WTC11 (cell line): ENCODE results near the gene SLC19A3. TPM values are rescaled to one million over a fixed set of nuclear protein-coding genes. Genes with fewer than 3 reads are reported as not detected.
A peak's percentile ranks its signal among the peaks of the same experiment; 100 is the strongest.

Source experiments
- ATAC-seq: fragments of 200-7000 bp; cut with Tn5 transposase; 2 replicates; pipeline ENCODE4 v1.10.0; 2021; ENCODE audit warnings: mild to moderate bottlenecking, moderate library complexity
- Bru-seq: library from RNA; stranded (reverse); fragments of 400-500 nt; gene quantifications from one replicate; lab custom pipeline; 2021; lab: Mats Ljungman, UMichigan
- CTCF ChIA-PET: fragments of 300-600 bp; sonication (Branson Sonifier 250); formaldehyde crosslinking; loops from one replicate; lab custom pipeline; 2021; ENCODE audit warnings: antibody characterized with exemption; lab: Charles Lee
- POLR2A ChIA-PET: fragments of 350-600 bp; sonication (Branson Sonifier 250); formaldehyde crosslinking; loops from one replicate; lab custom pipeline; 2021; ENCODE audit warnings: antibody characterized with exemption; lab: Charles Lee
- DNase-seq: peaks from one replicate; pipeline ENCODE4 v3.0.0; 2021; ENCODE audit warnings: low spot score
- H3K27ac Mint-ChIP-seq: 2 replicates; pipeline ENCODE4 v1.8.0; 2021; ENCODE audit warnings: mixed read lengths
- H3K27me3 Mint-ChIP-seq: 2 replicates; pipeline ENCODE4 v1.8.0; 2021; ENCODE audit warnings: low read depth, mild to moderate bottlenecking, moderate library complexity, mixed read lengths
- H3K36me3 Mint-ChIP-seq: 2 replicates; pipeline ENCODE4 v1.8.0; 2021; ENCODE audit warnings: mixed read lengths
- H3K4me1 Mint-ChIP-seq: 2 replicates; pipeline ENCODE4 v1.8.0; 2022; ENCODE audit warnings: mixed read lengths
- H3K4me3 Mint-ChIP-seq: 2 replicates; pipeline ENCODE4 v1.8.0; 2021; ENCODE audit warnings: mild to moderate bottlenecking, moderate library complexity, mixed read lengths
- H3K9me3 Mint-ChIP-seq: 2 replicates; pipeline ENCODE4 v1.8.0; 2021; ENCODE audit warnings: mixed read lengths
- AR ChIP-seq: fragments of 250-450 bp; sonication (Bioruptor Pico); IDR thresholded peaks from 2 replicates; pipeline ENCODE4 v1.9.0; 2021; ENCODE audit warnings: mild to moderate bottlenecking
- CTCF ChIP-seq: fragments of 200-600 bp; IDR thresholded peaks from 2 replicates; pipeline ENCODE4 v1.8.0; 2022; ENCODE audit warnings: antibody characterized with exemption
- E2F1 ChIP-seq: sonication (generic); formaldehyde crosslinking; IDR thresholded peaks from 2 replicates; pipeline ENCODE4 v1.8.0; 2022; ENCODE audit warnings: mild to moderate bottlenecking, missing genetic modification reagents
- ESRRA ChIP-seq: sonication (generic); formaldehyde crosslinking; IDR thresholded peaks from 2 replicates; pipeline ENCODE4 v1.8.1; 2022; ENCODE audit warnings: mild to moderate bottlenecking, missing genetic modification reagents, borderline replicate concordance
- FOXJ3 ChIP-seq: sonication (generic); formaldehyde crosslinking; IDR thresholded peaks from 2 replicates; pipeline ENCODE4 v1.9.0; 2021; ENCODE audit warnings: missing genetic modification reagents, mild to moderate bottlenecking, borderline replicate concordance
- GABPB1 ChIP-seq: sonication (generic); formaldehyde crosslinking; IDR thresholded peaks from 2 replicates; pipeline ENCODE4 v1.8.1; 2023; ENCODE audit warnings: mild to moderate bottlenecking, missing genetic modification reagents
- MAX ChIP-seq: sonication (generic); formaldehyde crosslinking; IDR thresholded peaks from 2 replicates; pipeline ENCODE4 v1.8.0; 2022; ENCODE audit warnings: mild to moderate bottlenecking, missing genetic modification reagents
- MXD4 ChIP-seq: fragments of 250-450 bp; sonication (Bioruptor Pico); IDR thresholded peaks from 2 replicates; pipeline ENCODE4 v1.8.0; 2021; ENCODE audit warnings: mild to moderate bottlenecking, moderate library complexity, borderline replicate concordance
- SP1 ChIP-seq: sonication (generic); formaldehyde crosslinking; conservative IDR thresholded peaks from 2 replicates; pipeline ENCODE4 v1.8.1; 2022; ENCODE audit warnings: missing genetic modification reagents
- ZNF121 ChIP-seq: sonication (generic); formaldehyde crosslinking; IDR thresholded peaks from 2 replicates; pipeline ENCODE4 v1.8.0; 2023; ENCODE audit warnings: missing genetic modification reagents
- long read RNA-seq, 3 experiments: library from RNA in 1 of 3; library from capped mRNA in 1 of 3; library from polyadenylated mRNA in 1 of 3; unstranded in 2 of 3; stranded (forward) in 1 of 3; transcript quantifications; one replicate each; pipeline ENCODE4 v2.0.0, GENCODE V29; 2021
- total RNA-seq: library from RNA; stranded (reverse); gene quantifications from 3 replicates; pipeline ENCODE4 v1.2.3, GENCODE V29; 2021

The SLC19A3 gene
- total RNA-seq, result 6.4 to 7.5 TPM (median 6.5 TPM) in 3 replicates
- Bru-seq, nascent RNA, result percentile 55 among the genes with signal in this experiment
- long read RNA-seq, experiment 1, full-length matches to known transcripts, result 5 of 9 reads
- long read RNA-seq, experiment 1, partial matches to known transcripts, result 1 of 9 reads
- long read RNA-seq, experiment 1, other reads (novel, unspliced or antisense), result 3 of 9 reads
- long read RNA-seq, experiment 2, full-length matches to known transcripts, result 1 of 4 reads
- long read RNA-seq, experiment 2, partial matches to known transcripts, result 1 of 4 reads
- long read RNA-seq, experiment 2, other reads (novel, unspliced or antisense), result 2 of 4 reads
- long read RNA-seq, experiment 3, partial matches to known transcripts, result 0 of 1 reads
- long read RNA-seq, experiment 3, other reads (novel, unspliced or antisense), result 1 of 1 reads

- Mint-ChIP-seq H3K4me1 (peaks cover 26% of the 10 kb centered on the region), H3K9me3 (no peaks in the 10 kb centered on the region), H3K36me3 (no peaks in the 10 kb centered on the region), H3K27me3 (0 out of 2 replicates have a peak, but pooled peaks cover 3% of the 10 kb centered on the region), H3K4me3 (peak within 1 kb of the TSS; percentile 78), H3K27ac (no peak within 1 kb of the TSS)
- ATAC-seq (peak; percentile 97), DNase-seq (peak; percentile 91)
- TF ChIP-seq E2F1 (CRISPR knock-in tag), result no peak
- TF ChIP-seq SP1 (CRISPR knock-in tag), result peak; percentile 59; the same call in 1 of the 2 replicates
- peak; percentile 38; the same call in 1 of the 2 replicates for TF ChIP-seq MAX (CRISPR knock-in tag)
- CTCF ChIA-PET, result interaction anchor here (0.5 to 1.2 kb wide), 4 partner anchors 22 to 480 kb away, joined by 3 to 4 read pairs (median 4); no protein-coding TSS in a partner anchor
- POLR2A ChIA-PET, result interaction anchor here (1.0 kb wide), 2 partner anchors 23 to 121 kb away, joined by 3 read pairs; no protein-coding TSS in a partner anchor
Measured at GRCh38 chr2:227717687-227718567, at the start of gene SLC19A3. SLC19A3 (minus strand) TSS chr2:227718028; CDS start chr2:227702318, 15,710 bp downstream.

GRCh38 chr2:227766373-227766883 lies 48.6 kb upstream of the SLC19A3 start:
- Mint-ChIP-seq H3K4me1 (peaks cover 6% of the 10 kb centered on the region), H3K4me3 (no peak overlapping the region)
- ATAC-seq, result peak; percentile 97
- POLR2A ChIA-PET, result interaction anchor here (0.9 kb wide), 1 partner anchor 108 kb away, joined by 7 read pairs; no protein-coding TSS in a partner anchor
- TF ChIP-seq CTCF (peak; percentile 78), ESRRA (CRISPR knock-in tag) (no peak), FOXJ3 (no peak), AR (CRISPR knock-in tag) (no peak), MXD4 (CRISPR knock-in tag) (no peak), GABPB1 (CRISPR knock-in tag) (0 out of 2 replicates have a peak, but pooled peaks have one; percentile 35), ZNF121 (CRISPR knock-in tag) (peak; percentile 93)
- TF ChIP-seq, all 79 proteins: peak for 3
- CTCF ChIA-PET, result interaction anchor here (0.5 to 3.2 kb wide), 39 partner anchors 7 to 638 kb away, joined by 3 to 89 read pairs (median 4); partner anchors contain the start of genes CCL20, DAW1 and SCYGR8
- H3K27ac Mint-ChIP-seq, result no peak overlapping the region
- no peaks in the 10 kb centered on the region for H3K27me3 Mint-ChIP-seq
- no peaks in the 10 kb centered on the region for H3K9me3 Mint-ChIP-seq
- DNase-seq, result peak; percentile 84
- H3K36me3 Mint-ChIP-seq, result no peaks in the 10 kb centered on the region
